Measurements from ENCODE around the gene GRM5.
"Not testable (repeated sequence)": the region's sequence is repeated elsewhere in the genome, so short reads cannot be mapped to it uniquely, and the experiment has no call there.

The GRM5 gene

GRCh38 chr11:89065651-89066201 is at the start of gene GRM5:
Gene GRM5, minus strand, starts transcription at chr11:89065982. Its CDS starts 18,110 bp downstream, at chr11:89047872.
- DNase-seq, result not testable (repeated sequence)

DNA sequence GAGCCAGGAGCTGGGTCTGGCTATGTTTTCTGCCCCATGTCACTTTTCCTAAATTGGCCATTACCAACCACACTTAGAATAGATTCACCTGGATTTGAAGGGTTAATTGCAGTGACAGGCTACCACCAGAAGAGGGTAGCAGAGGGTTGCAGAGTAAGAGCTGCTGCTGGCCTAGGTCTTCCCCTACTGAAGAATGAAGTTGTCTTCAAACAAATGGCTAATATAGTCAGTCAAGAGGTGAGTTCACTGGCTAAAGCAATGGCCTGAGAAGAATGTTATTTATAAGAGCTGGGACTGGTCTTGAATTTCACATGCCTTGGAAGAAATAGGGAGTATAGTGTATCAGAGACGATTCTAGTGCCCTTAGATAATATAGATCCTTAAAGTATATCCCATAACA is 32.2 kb upstream of the GRM5 start:
- peak; percentile 7 for DNase-seq

GRCh38 chr11:89093806-89094205 is 28.0 kb upstream of the GRM5 start:
- not testable (repeated sequence) for DNase-seq

GRCh38 chr11:89084951-89085350 is 19.2 kb upstream of the GRM5 start:
- not testable (repeated sequence) for DNase-seq

DNA sequence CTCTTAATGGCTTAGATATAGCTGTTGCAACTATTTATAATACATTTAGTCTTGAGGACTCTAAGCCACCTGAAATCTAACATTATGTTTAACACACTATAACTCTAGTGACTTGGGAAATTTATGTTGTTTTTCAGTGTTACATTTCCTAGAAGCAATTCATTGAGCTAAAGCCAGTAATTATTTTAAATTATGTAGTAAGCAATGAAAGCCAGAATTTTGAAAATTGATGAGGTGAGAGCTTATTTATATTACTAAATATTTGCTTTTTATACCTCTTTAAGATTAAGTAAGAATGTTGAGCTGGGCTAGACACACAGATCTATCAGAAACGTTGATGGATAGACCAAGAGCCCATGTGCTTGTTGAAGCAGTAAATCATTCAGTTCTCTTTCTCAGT is 5.1 kb upstream of the GRM5 start:
- DNase-seq, result not testable (repeated sequence)

DNA sequence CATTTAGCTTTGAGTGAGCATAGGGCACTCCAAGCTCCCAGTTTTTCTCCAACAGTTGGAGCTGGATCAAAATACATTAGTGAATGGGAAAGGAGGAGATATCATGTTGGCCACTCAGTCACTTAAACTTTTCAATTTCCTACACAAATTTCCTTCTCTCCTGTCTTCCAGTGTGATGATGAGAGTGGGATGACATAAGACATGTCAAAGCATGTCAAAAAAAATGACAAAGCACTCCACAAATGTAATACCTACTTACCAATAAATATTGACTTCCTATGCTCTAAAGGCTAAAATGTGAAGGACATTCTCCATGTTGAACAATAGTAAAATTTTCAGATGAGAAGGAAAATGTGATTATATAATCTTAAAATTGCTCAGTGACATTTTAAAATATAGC is 1.5 kb upstream of the GRM5 start:
- DNase-seq, result no peak

DNA sequence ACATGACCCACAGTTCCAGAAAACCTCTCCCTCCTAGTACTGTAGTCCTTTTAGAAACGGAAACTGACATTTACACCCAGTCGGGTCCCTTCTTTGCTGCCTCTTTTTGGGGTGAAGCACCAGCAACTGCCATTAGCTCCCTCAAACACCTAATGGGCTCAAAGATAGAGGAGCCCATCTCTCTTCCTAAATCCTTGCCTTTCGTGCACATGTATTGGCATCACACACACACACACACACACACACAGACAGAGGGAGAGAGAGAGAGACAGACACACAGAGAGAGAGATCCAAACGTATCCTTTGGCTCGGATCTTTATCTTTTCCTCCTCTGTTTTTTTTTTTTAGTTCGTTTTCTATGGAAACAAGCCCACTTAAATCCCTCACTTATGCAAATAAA is 716 bp downstream of the GRM5 start:
- DNase-seq, result no peak

DNA sequence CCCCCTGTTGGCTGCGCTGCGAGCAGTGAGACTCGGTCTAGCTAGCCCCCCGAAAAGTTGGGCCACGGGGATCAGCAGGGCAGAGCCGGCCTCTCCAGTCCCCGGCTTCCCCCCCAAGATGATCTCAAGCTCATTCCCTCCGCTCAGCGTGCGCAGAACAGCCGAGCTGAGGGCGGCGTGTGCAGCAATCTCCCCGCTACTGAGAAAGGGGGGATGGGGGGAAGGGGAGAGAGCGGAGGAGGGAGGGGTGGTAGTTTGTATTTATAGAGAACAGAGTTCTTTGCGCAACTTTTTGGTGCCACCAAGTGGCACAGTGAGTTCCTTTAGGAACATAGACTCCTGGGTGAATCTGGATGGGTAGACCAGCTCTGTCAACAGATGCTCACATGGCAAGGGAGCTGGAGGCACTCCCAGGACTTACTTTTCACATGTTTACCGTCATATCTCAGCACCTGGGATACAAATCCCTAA is 2.3 kb downstream of the GRM5 start:
- not testable (repeated sequence) for DNase-seq

DNA sequence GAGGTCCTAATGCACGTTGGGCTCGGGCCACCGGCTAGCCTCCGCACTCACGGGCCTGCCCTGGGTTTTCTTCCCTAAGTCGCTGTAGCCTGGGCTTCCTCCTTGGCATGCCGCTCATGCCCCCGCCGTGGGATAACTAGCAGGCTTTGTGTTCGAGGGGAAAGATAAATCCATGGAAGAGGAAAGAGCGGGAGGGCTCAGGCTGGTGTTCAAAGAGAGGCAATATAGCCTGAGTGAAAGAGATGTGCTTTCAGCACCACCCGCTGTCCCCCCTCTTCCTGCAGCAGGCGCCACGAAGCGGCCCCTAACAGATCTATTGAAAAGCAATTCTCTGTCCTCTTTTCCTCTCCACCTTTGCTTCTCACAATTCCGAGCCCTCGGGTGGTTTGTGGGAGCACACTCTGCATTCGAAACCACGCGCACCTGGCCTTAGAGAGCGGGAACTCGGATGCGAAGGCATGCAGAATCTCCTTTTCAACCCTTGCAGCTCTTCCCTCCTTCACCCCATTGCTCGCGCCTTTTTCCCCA is 2.9 kb downstream of the GRM5 start:
- DNase-seq, result not testable (repeated sequence)

DNA sequence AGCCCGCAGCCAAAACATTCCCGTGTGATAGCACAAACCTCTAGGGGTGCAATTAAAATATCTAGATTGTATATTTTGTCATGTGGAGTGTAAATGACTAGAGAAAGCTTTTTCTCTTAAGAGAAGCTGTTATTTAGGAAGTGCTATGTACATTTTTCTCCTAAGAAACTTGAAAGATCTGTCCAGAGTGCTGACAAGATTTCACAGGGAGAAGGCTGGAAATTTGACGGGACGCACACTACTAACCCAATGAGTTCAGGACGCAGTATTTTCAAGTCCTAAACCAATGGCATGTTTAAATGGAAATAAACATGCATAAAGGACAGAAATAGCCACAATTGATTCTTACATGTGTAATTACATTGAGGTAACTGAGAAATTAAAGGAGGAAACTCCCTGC is 3.9 kb downstream of the GRM5 start:
- DNase-seq, result not testable (repeated sequence)

GRCh38 chr11:89057406-89057805 is 8.4 kb downstream of the GRM5 start:
- not testable (repeated sequence) for DNase-seq

GRCh38 chr11:89052220-89052619 is 13.6 kb downstream of the GRM5 start:
- DNase-seq, result no peak

DNA sequence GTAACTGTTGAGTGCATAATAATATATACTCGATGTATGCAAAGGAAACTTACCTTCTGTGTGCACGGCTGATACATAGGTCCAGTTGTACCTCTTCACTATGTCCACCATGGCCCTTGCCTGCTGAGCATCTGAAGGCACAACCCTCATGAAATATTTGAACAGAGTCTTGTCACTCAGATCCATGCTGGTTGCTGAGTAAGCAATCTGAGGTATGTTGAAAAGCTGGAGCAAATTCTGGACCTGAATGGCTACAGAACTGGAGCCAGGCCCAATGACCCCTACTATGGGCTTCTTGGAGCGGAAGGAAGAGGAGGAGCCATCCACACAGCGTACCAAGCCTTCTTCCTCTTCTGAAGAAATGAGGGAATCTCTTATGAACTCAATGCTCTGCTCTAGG is 18.6 kb downstream of the GRM5 start:
- DNase-seq, result not testable (repeated sequence)

- DNase-seq, result not testable (repeated sequence)
These were observed 21.8 kb downstream of the GRM5 start for GRCh38 chr11:89043861-89044588.

- not testable (repeated sequence) for DNase-seq
These were observed 36.1 kb downstream of the GRM5 start for GRCh38 chr11:89029671-89030070.

GRCh38 chr11:89021339-89021738 is 44.4 kb downstream of the GRM5 start:
- no peak for DNase-seq

GRCh38 chr11:89019827-89020547 is 45.8 kb downstream of the GRM5 start:
- DNase-seq, result not testable (repeated sequence)

GRCh38 chr11:89016214-89016613 is 49.6 kb downstream of the GRM5 start:
- DNase-seq, result no peak

- no peak for DNase-seq
These were observed 50.2 kb downstream of the GRM5 start for GRCh38 chr11:89015614-89016013.

- not testable (repeated sequence) for DNase-seq
These were observed 64.9 kb downstream of the GRM5 start for GRCh38 chr11:89000852-89001251.

GRCh38 chr11:88979641-88980040 is 86.1 kb downstream of the GRM5 start:
- no peak for DNase-seq

DNA sequence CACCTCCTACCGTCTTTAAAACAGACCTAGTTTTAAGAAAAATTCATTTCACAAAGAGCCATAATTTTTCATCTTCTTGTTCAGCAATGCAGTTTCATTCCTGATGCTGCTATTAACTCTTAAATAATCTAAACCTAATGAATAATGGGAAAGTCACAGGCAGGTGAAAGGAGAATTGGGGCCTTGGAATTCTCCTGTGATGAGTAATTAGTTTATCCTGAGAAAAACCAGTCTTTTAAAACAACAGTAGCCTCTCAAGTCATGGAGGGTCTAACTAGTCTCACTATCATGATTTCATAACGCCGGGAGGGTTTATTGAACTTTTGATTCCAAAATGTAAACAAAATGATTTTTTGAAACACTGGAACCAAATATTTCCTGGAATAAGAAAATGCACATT is 86.8 kb downstream of the GRM5 start:
- not testable (repeated sequence) for DNase-seq

DNA sequence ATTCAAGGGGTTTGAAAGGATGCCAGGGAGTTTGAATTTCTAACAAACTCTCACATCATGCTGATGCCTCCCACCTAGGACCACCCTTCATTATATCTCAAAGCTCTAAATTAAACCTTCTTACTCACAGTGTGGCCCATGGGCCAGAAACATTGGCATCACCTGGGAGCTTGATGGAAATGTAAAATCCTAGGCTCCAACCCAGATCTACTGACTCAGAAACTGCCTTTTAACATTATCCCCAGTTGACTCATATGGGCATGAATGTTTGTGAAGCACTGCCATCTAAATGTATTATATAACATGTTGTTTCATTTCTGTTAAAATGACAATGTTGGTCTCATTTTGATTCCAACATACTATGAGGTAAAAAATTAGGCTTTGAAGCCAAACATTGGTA is 90.3 kb downstream of the GRM5 start:
- not testable (repeated sequence) for DNase-seq

DNA sequence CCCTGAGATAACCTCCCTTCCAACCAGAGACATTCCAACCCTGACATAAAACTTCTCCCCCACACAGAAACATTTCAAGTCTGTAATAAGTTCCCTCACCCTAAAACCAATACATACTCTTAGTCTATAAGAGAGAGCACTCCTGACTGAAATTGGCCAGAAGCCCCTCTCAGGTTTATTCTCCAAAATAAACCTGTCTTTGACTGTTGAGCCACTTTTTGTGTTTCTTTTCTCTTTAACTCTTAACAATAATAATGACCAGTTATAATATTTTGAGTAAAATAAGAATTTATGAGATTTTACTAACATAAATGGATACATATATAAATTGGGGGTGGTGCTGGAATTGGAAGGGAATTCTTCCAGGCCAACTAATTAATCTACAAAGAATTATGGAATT is 93.6 kb downstream of the GRM5 start:
- no peak for DNase-seq

Data from suppressor macrophage treated with lipopolysaccharide for 4 hours (primary cell).